WTC11 (cell line): ENCODE data around the gene ALDH1A2. TPM values are rescaled to one million over a fixed set of nuclear protein-coding genes. Genes with fewer than 3 reads are reported as not detected.

Experiments used
- ATAC-seq: fragments of 200-7000 bp; cut with Tn5 transposase; 2 replicates; pipeline ENCODE4 v1.10.0; 2021; ENCODE audit warnings: mild to moderate bottlenecking, moderate library complexity
- CTCF ChIA-PET: fragments of 300-600 bp; sonication (Branson Sonifier 250); formaldehyde crosslinking; loops from one replicate; lab custom pipeline; 2021; ENCODE audit warnings: antibody characterized with exemption; lab: Charles Lee
- POLR2A ChIA-PET: fragments of 350-600 bp; sonication (Branson Sonifier 250); formaldehyde crosslinking; loops from one replicate; lab custom pipeline; 2021; ENCODE audit warnings: antibody characterized with exemption; lab: Charles Lee
- DNase-seq: peaks from one replicate; pipeline ENCODE4 v3.0.0; 2021; ENCODE audit warnings: low spot score
- H3K27ac Mint-ChIP-seq: 2 replicates; pipeline ENCODE4 v1.8.0; 2021; ENCODE audit warnings: mixed read lengths
- H3K27me3 Mint-ChIP-seq: 2 replicates; pipeline ENCODE4 v1.8.0; 2021; ENCODE audit warnings: low read depth, mild to moderate bottlenecking, moderate library complexity, mixed read lengths
- H3K36me3 Mint-ChIP-seq: 2 replicates; pipeline ENCODE4 v1.8.0; 2021; ENCODE audit warnings: mixed read lengths
- H3K4me1 Mint-ChIP-seq: 2 replicates; pipeline ENCODE4 v1.8.0; 2022; ENCODE audit warnings: mixed read lengths
- H3K4me3 Mint-ChIP-seq: 2 replicates; pipeline ENCODE4 v1.8.0; 2021; ENCODE audit warnings: mild to moderate bottlenecking, moderate library complexity, mixed read lengths
- H3K9me3 Mint-ChIP-seq: 2 replicates; pipeline ENCODE4 v1.8.0; 2021; ENCODE audit warnings: mixed read lengths
- AFF4 ChIP-seq: sonication (generic); formaldehyde crosslinking; IDR thresholded peaks from 2 replicates; pipeline ENCODE4 v1.8.1; 2023; ENCODE audit warnings: mild to moderate bottlenecking, missing genetic modification reagents, borderline replicate concordance
- E2F1 ChIP-seq: sonication (generic); formaldehyde crosslinking; IDR thresholded peaks from 2 replicates; pipeline ENCODE4 v1.8.0; 2022; ENCODE audit warnings: mild to moderate bottlenecking, missing genetic modification reagents
- E2F4 ChIP-seq: sonication (generic); formaldehyde crosslinking; IDR thresholded peaks from 2 replicates; pipeline ENCODE4 v1.8.1; 2022; ENCODE audit warnings: low read depth, mild to moderate bottlenecking, moderate library complexity, missing genetic modification reagents, borderline replicate concordance
- FOXJ3 ChIP-seq: sonication (generic); formaldehyde crosslinking; IDR thresholded peaks from 2 replicates; pipeline ENCODE4 v1.9.0; 2021; ENCODE audit warnings: missing genetic modification reagents, mild to moderate bottlenecking, borderline replicate concordance
- GRHL2 ChIP-seq: fragments of 250-450 bp; sonication (Bioruptor Pico); IDR thresholded peaks from 2 replicates; pipeline ENCODE4 v1.8.0; 2022; ENCODE audit warnings: mild to moderate bottlenecking, moderate library complexity; ENCODE audit not compliant: insufficient replicate concordance, severe bottlenecking
- HMGXB4 ChIP-seq: sonication (generic); formaldehyde crosslinking; IDR thresholded peaks from 2 replicates; pipeline ENCODE4 v1.8.1; 2023; ENCODE audit warnings: mild to moderate bottlenecking, moderate library complexity, missing genetic modification reagents
- JAZF1 ChIP-seq: fragments of 250-450 bp; sonication (Bioruptor Pico); IDR thresholded peaks from 2 replicates; pipeline ENCODE4 v1.9.0; 2021; ENCODE audit warnings: moderate library complexity, mild to moderate bottlenecking, inconsistent platforms
- MXD4 ChIP-seq: fragments of 250-450 bp; sonication (Bioruptor Pico); IDR thresholded peaks from 2 replicates; pipeline ENCODE4 v1.8.0; 2021; ENCODE audit warnings: mild to moderate bottlenecking, moderate library complexity, borderline replicate concordance
- NR2C2 ChIP-seq: sonication (generic); formaldehyde crosslinking; IDR thresholded peaks from 2 replicates; pipeline ENCODE4 v1.8.0; 2022; ENCODE audit warnings: mild to moderate bottlenecking, missing genetic modification reagents
- STAT6 ChIP-seq: sonication (generic); formaldehyde crosslinking; conservative IDR thresholded peaks from 2 replicates; pipeline ENCODE4 v1.8.1; 2023; ENCODE audit warnings: mild to moderate bottlenecking, low read depth, missing genetic modification reagents, moderate library complexity
- ZNF232 ChIP-seq: sonication (generic); formaldehyde crosslinking; IDR thresholded peaks from 2 replicates; pipeline ENCODE4 v1.8.0; 2022; ENCODE audit warnings: mild to moderate bottlenecking, missing genetic modification reagents
- ZNF416 ChIP-seq: fragments of 250-450 bp; sonication (Bioruptor Pico); IDR thresholded peaks from 2 replicates; pipeline ENCODE4 v1.9.0; 2021; ENCODE audit warnings: mild to moderate bottlenecking, inconsistent platforms
- ZNF425 ChIP-seq: fragments of 250-450 bp; sonication (Bioruptor Pico); conservative IDR thresholded peaks from 2 replicates; pipeline ENCODE4 v1.9.0; 2021; ENCODE audit warnings: mild to moderate bottlenecking
- total RNA-seq: library from RNA; stranded (reverse); gene quantifications from 3 replicates; pipeline ENCODE4 v1.2.3, GENCODE V29; 2021

Gene ALDH1A2
- total RNA-seq, 1 experiment from 2014 or later, result 1.1 TPM

GRCh38 chr15:57994221-57995049, 71.1 kb downstream of the ALDH1A2 start (continued):
- TF ChIP-seq AFF4 (CRISPR knock-in tag), result no peak
- TF ChIP-seq ZNF416 (CRISPR knock-in tag), result no peak
- no peak for TF ChIP-seq ZNF232 (CRISPR knock-in tag)

- ATAC-seq (no peak), DNase-seq (no peak)
- H3K27me3 Mint-ChIP-seq, result no peaks in the 10 kb centered on the region; the same call in 1 of the 2 replicates
- ChIA-PET POLR2A (interaction anchor here (0.5 to 0.6 kb wide), 2 partner anchors 76 to 1687 kb away, joined by 3 to 5 read pairs; no protein-coding TSS in a partner anchor), CTCF (interaction anchor here (0.6 to 1.2 kb wide), 3 partner anchors 77 to 576 kb away, joined by 3 to 7 read pairs (median 3); no protein-coding TSS in a partner anchor)
- H3K27ac Mint-ChIP-seq, result no peak overlapping the region
- no peaks in the 10 kb centered on the region for H3K4me1 Mint-ChIP-seq
- H3K9me3 Mint-ChIP-seq, result peaks cover 4% of the 10 kb centered on the region; the same call in 1 of the 2 replicates
- no peaks in the 10 kb centered on the region for H3K36me3 Mint-ChIP-seq
- no peak overlapping the region for H3K4me3 Mint-ChIP-seq
- TF ChIP-seq NR2C2 (CRISPR knock-in tag) (no peak), HMGXB4 (CRISPR knock-in tag) (no peak), MXD4 (CRISPR knock-in tag) (no peak), AFF4 (CRISPR knock-in tag) (no peak), STAT6 (CRISPR knock-in tag) (no peak), GRHL2 (no peak), ZNF416 (CRISPR knock-in tag) (no peak), FOXJ3 (no peak), E2F1 (no peak), ZNF425 (CRISPR knock-in tag) (no peak), E2F4 (CRISPR knock-in tag) (no peak), JAZF1 (CRISPR knock-in tag) (no peak)
These were observed 71.9 kb downstream of the ALDH1A2 start for GRCh38 chr15:57993409-57994145.
